Lower lobe of right lung (tissue), 2 donors: Measurements from ENCODE around the gene LENG9. TPM values are rescaled to one million over a fixed set of nuclear protein-coding genes. Genes with fewer than 3 reads are reported as not detected.

Source experiments
- ATAC-seq, 2 donors: fragments of 200-7000 bp; cut with Tn5 transposase; one replicate each; pipeline ENCODE4 v1.9.1; 2020 to 2022; ENCODE audit warnings: mild to moderate bottlenecking in 2 of 2, moderate library complexity in 2 of 2
- DNase-seq: peaks from one replicate; pipeline ENCODE4 v3.0.0-alpha.2; 2020
- H3K27ac ChIP-seq: fragments of 200-600 bp; one replicate; pipeline ENCODE4 v1.8.0; 2022
- H3K27me3 ChIP-seq: fragments of 200-600 bp; one replicate; pipeline ENCODE4 v1.8.0; 2022; ENCODE audit warnings: low read depth
- H3K36me3 ChIP-seq: fragments of 200-600 bp; one replicate; pipeline ENCODE4 v1.8.0; 2022; ENCODE audit warnings: mild to moderate bottlenecking
- H3K4me1 ChIP-seq: fragments of 200-600 bp; one replicate; pipeline ENCODE4 v1.8.0; 2022
- H3K4me3 ChIP-seq: fragments of 200-600 bp; one replicate; pipeline ENCODE4 v1.8.0; 2022; ENCODE audit warnings: mild to moderate bottlenecking
- H3K9me3 ChIP-seq: fragments of 200-600 bp; one replicate; pipeline ENCODE4 v1.8.0; 2022
- intact Hi-C: fragments of 100-400 bp; cut with DNase I; formaldehyde crosslinking; loops from one replicate; pipeline ENCODE4 v1.11.0; 2022
- total RNA-seq: library from RNA; stranded (reverse); fragmentation: NEBNext Ultra II Directional; extraction: Animal tissue kit (Norgen Biotek cat#: 25700); gene quantifications from one replicate; pipeline ENCODE4 v1.2.1, GENCODE V29; 2021
- TF ChIP-seq, protein P1 (sequence below): fragments of 200-600 bp; IDR thresholded peaks from one replicate; pipeline ENCODE4 v1.8.0; 2022; ENCODE audit warnings: antibody characterized with exemption, mild to moderate bottlenecking
- donor health status: DM: no; HTN: yes; CAD: no; lungs with severe emphysema.

Gene LENG9
- total RNA-seq, 1 donor from 2014 or later = 7.3 TPM

DNA sequence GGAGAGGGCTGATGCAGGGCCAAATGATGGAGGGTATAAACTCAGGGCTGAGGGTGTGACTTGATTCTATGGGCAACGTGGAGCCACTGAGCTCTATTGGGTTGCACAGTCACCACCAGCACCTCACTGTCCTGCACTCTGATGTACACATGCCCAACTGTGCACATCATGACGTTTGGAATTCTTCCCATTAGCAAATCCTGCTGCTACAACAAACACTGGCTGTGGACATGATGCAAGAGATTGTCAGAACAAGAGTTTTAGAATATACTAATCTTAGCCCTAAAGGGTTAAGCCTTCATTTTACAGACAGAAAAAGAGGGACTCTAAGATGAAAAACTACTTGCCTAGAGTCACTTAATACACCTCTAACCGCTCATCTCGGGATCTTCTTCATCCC, 50.7 kb downstream of the LENG9 start:
- H3K4me3 ChIP-seq = no peak overlapping the region
- H3K9me3 ChIP-seq = no peaks in the 10 kb centered on the region
- H3K36me3 ChIP-seq = no peaks in the 10 kb centered on the region
- peaks cover 2% of the 10 kb centered on the region for H3K4me1 ChIP-seq
- intact Hi-C loops = no loop called here
- DNase-seq (no peak), ATAC-seq (no peak)
- peaks cover 39% of the 10 kb centered on the region for H3K27me3 ChIP-seq
- H3K27ac ChIP-seq = no peak overlapping the region
- TF ChIP-seq, protein P1, sequence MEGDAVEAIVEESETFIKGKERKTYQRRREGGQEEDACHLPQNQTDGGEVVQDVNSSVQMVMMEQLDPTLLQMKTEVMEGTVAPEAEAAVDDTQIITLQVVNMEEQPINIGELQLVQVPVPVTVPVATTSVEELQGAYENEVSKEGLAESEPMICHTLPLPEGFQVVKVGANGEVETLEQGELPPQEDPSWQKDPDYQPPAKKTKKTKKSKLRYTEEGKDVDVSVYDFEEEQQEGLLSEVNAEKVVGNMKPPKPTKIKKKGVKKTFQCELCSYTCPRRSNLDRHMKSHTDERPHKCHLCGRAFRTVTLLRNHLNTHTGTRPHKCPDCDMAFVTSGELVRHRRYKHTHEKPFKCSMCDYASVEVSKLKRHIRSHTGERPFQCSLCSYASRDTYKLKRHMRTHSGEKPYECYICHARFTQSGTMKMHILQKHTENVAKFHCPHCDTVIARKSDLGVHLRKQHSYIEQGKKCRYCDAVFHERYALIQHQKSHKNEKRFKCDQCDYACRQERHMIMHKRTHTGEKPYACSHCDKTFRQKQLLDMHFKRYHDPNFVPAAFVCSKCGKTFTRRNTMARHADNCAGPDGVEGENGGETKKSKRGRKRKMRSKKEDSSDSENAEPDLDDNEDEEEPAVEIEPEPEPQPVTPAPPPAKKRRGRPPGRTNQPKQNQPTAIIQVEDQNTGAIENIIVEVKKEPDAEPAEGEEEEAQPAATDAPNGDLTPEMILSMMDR = no peak

Other genes starting within 250 kb of the LENG9 start
- gene LILRB3, start 240.8 kb downstream of the LENG9 start, total RNA-seq = 85.6 TPM
- gene LILRA6, start 221.0 kb downstream of the LENG9 start, total RNA-seq = 36.9 TPM
- 16.0 TPM for gene LILRB5, start 206.5 kb downstream of the LENG9 start, total RNA-seq
- 26.1 TPM for gene LILRB2, start 182.7 kb downstream of the LENG9 start, total RNA-seq
- gene LILRA5, start 150.6 kb downstream of the LENG9 start, total RNA-seq = 21.9 TPM
- 6.6 TPM for gene LILRA4, start 124.6 kb downstream of the LENG9 start, total RNA-seq
- gene LAIR1, start 98.8 kb downstream of the LENG9 start, total RNA-seq = 176 TPM
- not detected for gene TTYH1, start 48.3 kb downstream of the LENG9 start, total RNA-seq
- gene LENG8, start 14.6 kb downstream of the LENG9 start, total RNA-seq = 183 TPM
- 25.5 TPM for gene CDC42EP5, start 9.5 kb upstream of the LENG9 start, total RNA-seq
- gene LAIR2, start 39.1 kb upstream of the LENG9 start, total RNA-seq = 0.95 TPM
- gene LILRA2, start 110.0 kb upstream of the LENG9 start, total RNA-seq = 25.3 TPM
- gene LILRA1, start 129.9 kb upstream of the LENG9 start, total RNA-seq = 7.6 TPM
- 43.3 TPM for gene LILRB1, start 166.7 kb upstream of the LENG9 start, total RNA-seq
- 43.7 TPM for gene LILRB4, start 199.2 kb upstream of the LENG9 start, total RNA-seq